ENCODE data around the gene JMJD7. TPM values are rescaled to one million over a fixed set of nuclear protein-coding genes. Genes with fewer than 3 reads are reported as not detected.

JMJD7 gene
- total RNA-seq, 2 experiments from 2014 or later: 35.6 to 38.4 TPM

DNA sequence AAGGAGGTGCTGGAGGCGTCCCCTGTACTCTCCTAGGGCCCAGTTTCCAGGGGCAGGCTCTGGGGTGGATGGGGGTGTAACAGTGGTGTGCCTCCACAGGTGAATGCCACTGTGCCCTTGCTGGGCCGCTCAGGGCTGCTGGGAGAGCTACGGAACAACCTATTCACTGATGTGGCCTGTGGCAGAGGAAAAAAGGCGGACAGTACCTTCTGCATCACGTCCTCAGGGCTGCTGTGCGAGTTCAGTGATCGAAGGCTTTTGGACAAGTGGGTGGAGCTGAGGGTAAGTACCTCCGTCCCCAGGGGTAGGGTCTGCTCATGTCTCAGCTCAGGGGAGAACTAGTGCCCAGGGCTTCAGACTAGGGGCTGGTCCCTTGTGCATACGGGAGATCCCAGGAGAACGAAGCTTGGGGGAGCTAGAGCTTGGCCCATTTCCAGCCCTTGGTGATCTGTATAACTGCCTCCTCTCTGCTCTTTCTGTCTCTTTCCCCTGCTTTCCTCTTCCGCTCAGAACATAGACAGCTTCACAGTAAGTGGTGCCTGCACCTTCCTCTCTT, 15.0 kb upstream of the JMJD7 start:
- ChIA-PET CTCF (interaction anchor here (1.2 to 4.1 kb wide), 5 partner anchors 14 to 117 kb away, joined by 3 to 91 read pairs (median 6); partner anchors contain the start of gene MAPKBP1), POLR2A (interaction anchor here (1.9 to 3.1 kb wide), 2 partner anchors 15 to 40 kb away, joined by 5 to 39 read pairs; partner anchors contain the start of genes JMJD7 and MAPKBP1)
- TF ChIP-seq, protein P1, sequence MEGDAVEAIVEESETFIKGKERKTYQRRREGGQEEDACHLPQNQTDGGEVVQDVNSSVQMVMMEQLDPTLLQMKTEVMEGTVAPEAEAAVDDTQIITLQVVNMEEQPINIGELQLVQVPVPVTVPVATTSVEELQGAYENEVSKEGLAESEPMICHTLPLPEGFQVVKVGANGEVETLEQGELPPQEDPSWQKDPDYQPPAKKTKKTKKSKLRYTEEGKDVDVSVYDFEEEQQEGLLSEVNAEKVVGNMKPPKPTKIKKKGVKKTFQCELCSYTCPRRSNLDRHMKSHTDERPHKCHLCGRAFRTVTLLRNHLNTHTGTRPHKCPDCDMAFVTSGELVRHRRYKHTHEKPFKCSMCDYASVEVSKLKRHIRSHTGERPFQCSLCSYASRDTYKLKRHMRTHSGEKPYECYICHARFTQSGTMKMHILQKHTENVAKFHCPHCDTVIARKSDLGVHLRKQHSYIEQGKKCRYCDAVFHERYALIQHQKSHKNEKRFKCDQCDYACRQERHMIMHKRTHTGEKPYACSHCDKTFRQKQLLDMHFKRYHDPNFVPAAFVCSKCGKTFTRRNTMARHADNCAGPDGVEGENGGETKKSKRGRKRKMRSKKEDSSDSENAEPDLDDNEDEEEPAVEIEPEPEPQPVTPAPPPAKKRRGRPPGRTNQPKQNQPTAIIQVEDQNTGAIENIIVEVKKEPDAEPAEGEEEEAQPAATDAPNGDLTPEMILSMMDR (IDR thresholded peaks at IDR 0.05): no peak
- DNase-seq (no peak), ATAC-seq (ENCODE audit: poor library complexity) (no peak)
- Mint-ChIP-seq H3K9me3 (no peaks in the 10 kb centered on the region), H3K4me3 (no peak overlapping the region), H3K36me3 (ENCODE audit: low read depth) (peaks cover 48% of the 10 kb centered on the region), H3K27ac (no peak overlapping the region), H3K27me3 (no peaks in the 10 kb centered on the region), H3K4me1 (ENCODE audit: low read depth) (peaks cover 12% of the 10 kb centered on the region)
- Histone ChIP-seq H3K27me3 (ENCODE audit: control insufficient read depth in 1 of 2, insufficient read depth in 2 of 2, low read length in 2 of 2) (no peaks in the 10 kb centered on the region), H3K36me3 (ENCODE audit: insufficient read depth, low read length) (peaks cover 43% of the 10 kb centered on the region), H3K27ac (ENCODE audit: low read depth in 1 of 2, low read length in 2 of 2) (no peak overlapping the region), H3K4me3 (ENCODE audit: low read length) (no peak overlapping the region), H3K9me3 (ENCODE audit: control insufficient read depth in 1 of 2, insufficient read depth in 1 of 2, low read length in 2 of 2) (no peaks in the 10 kb centered on the region), H3K4me1 (ENCODE audit: insufficient read depth, low read length) (peaks cover 19% of the 10 kb centered on the region)
- intact Hi-C loops (cut with DNase I, micrococcal nuclease): loop anchor here (5.0 to 10.0 kb wide), 5 partner anchors 89 to 908 kb away; partner anchors contain the start of gene TYRO3 (in 1 of the 2)

- H3K36me3 Mint-ChIP-seq (ENCODE audit: low read depth): peaks cover 54% of the 10 kb centered on the region
- peaks cover 48% of the 10 kb centered on the region for H3K36me3 ChIP-seq (ENCODE audit: insufficient read depth, low read length)
- no peak for ATAC-seq (ENCODE audit: poor library complexity)
- H3K27me3 Mint-ChIP-seq: no peaks in the 10 kb centered on the region
- intact Hi-C loops (cut with DNase I, micrococcal nuclease): loop anchor here (5.0 to 10.0 kb wide), 5 partner anchors 89 to 909 kb away; partner anchors contain the start of gene TYRO3 (in 1 of the 2)
- no peak overlapping the region for H3K4me3 Mint-ChIP-seq
- H3K4me3 ChIP-seq (ENCODE audit: low read length): no peak overlapping the region
- TF ChIP-seq, protein P1 (IDR thresholded peaks at IDR 0.05): no peak
- DNase-seq: no peak
- ChIA-PET CTCF (interaction anchor here (1.3 to 1.7 kb wide), 2 partner anchors 14 to 41 kb away, joined by 3 to 6 read pairs; no protein-coding TSS in a partner anchor), POLR2A (no interaction called here)
- no peaks in the 10 kb centered on the region for H3K9me3 ChIP-seq (ENCODE audit: control insufficient read depth in 1 of 2, insufficient read depth in 1 of 2, low read length in 2 of 2)
- H3K27me3 ChIP-seq (ENCODE audit: control insufficient read depth in 1 of 2, insufficient read depth in 2 of 2, low read length in 2 of 2): no peaks in the 10 kb centered on the region
- H3K4me1 Mint-ChIP-seq (ENCODE audit: low read depth): peaks cover 12% of the 10 kb centered on the region
- no peak overlapping the region for H3K27ac Mint-ChIP-seq
- peaks cover 19% of the 10 kb centered on the region for H3K4me1 ChIP-seq (ENCODE audit: insufficient read depth, low read length)
- H3K27ac ChIP-seq (ENCODE audit: low read depth in 1 of 2, low read length in 2 of 2): no peak overlapping the region
- no peaks in the 10 kb centered on the region for H3K9me3 Mint-ChIP-seq
Observed at GRCh38 chr15:41813426-41813825, 14.5 kb upstream of the JMJD7 start.

DNA sequence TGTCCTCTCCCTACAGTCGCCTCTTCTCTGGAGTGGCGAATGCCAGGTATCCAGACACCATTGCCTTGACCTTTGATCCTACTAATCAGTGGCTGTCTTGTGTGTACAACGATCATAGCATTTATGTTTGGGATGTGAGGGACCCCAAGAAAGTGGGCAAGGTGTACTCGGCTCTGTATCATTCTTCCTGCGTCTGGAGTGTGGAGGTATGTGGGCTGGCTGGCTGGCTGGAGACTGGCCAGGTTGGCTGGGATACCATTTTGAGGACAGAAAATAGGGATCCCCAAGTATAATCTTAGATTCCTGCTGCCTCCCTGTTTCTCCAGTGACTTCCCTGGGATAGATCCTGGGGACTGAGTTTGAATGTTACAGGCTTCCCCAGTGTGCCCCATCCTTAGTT, 13.4 kb upstream of the JMJD7 start:
- Mint-ChIP-seq H3K36me3 (ENCODE audit: low read depth) (peaks cover 65% of the 10 kb centered on the region), H3K27ac (no peak overlapping the region), H3K4me1 (ENCODE audit: low read depth) (peaks cover 12% of the 10 kb centered on the region), H3K27me3 (no peaks in the 10 kb centered on the region), H3K4me3 (no peak overlapping the region), H3K9me3 (no peaks in the 10 kb centered on the region)
- H3K27ac ChIP-seq (ENCODE audit: low read depth in 1 of 2, low read length in 2 of 2): no peak overlapping the region
- TF ChIP-seq, protein P1 (IDR thresholded peaks at IDR 0.05): no peak
- ATAC-seq (ENCODE audit: poor library complexity) (no peak), DNase-seq (no peak)
- peaks cover 19% of the 10 kb centered on the region for H3K4me1 ChIP-seq (ENCODE audit: insufficient read depth, low read length)
- intact Hi-C loops (cut with DNase I, micrococcal nuclease): loop anchor here (5.0 to 10.0 kb wide), 5 partner anchors 88 to 910 kb away; partner anchors contain the start of gene TYRO3 (in 1 of the 2)
- H3K4me3 ChIP-seq (ENCODE audit: low read length): no peak overlapping the region
- H3K27me3 ChIP-seq (ENCODE audit: control insufficient read depth in 1 of 2, insufficient read depth in 2 of 2, low read length in 2 of 2): no peaks in the 10 kb centered on the region
- ChIA-PET POLR2A (no interaction called here), CTCF (interaction anchor here (1.2 to 1.7 kb wide), 2 partner anchors 42 kb away, joined by 3 to 6 read pairs; no protein-coding TSS in a partner anchor)
- peaks cover 59% of the 10 kb centered on the region for H3K36me3 ChIP-seq (ENCODE audit: insufficient read depth, low read length)
- no peaks in the 10 kb centered on the region for H3K9me3 ChIP-seq (ENCODE audit: control insufficient read depth in 1 of 2, insufficient read depth in 1 of 2, low read length in 2 of 2)

Data from CD4-positive, alpha-beta T cell (primary cell).